ENCODE results near the gene ATF7.

DNA sequence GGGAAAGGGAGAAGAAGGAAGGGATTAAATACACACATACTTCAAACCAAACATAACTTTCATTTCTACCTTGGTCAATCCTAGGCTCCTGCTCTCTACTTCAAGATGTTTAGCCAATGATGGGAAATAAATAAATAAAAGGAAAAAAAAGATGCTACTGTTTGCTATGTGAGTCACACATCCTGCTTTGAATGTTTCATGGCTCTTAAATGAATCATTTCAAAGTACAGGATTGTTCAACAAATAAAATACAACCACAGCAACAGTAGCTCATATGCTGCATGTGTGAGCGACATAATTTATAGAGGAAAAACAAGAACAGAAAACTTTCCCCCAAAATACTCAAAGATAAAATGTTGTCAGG lies 64.6 kb downstream of the ATF7 start:
- TF ChIP-seq EP300 (IDR thresholded peaks at IDR 0.05; ENCODE audit: low read depth in 2 of 2, low read length in 2 of 2) (0 out of 4 replicates have a peak, but pooled peaks of 1 of the 2 experiments have one; percentile 17), EP300 (CRISPR knock-in tag; IDR thresholded peaks at IDR 0.05; ENCODE audit: borderline replicate concordance) (no peak), BRD4 (CRISPR knock-in tag; IDR thresholded peaks at IDR 0.05) (no peak), CTCF (CRISPR knock-in tag; IDR thresholded peaks at IDR 0.05) (no peak), ZNF570 (CRISPR knock-in tag; IDR thresholded peaks at IDR 0.05; ENCODE audit: borderline replicate concordance) (no peak), POLR2A (IDR thresholded peaks at IDR 0.05; ENCODE audit: insufficient read depth in 1 of 2, low read depth in 2 of 2, low read length in 2 of 2) (no peak), BRCA1 (CRISPR knock-in tag; IDR thresholded peaks at IDR 0.05) (no peak), NR1H2 (CRISPR knock-in tag; IDR thresholded peaks at IDR 0.05; ENCODE audit: borderline replicate concordance, low read depth) (no peak)
- TF ChIP-seq, protein P1, sequence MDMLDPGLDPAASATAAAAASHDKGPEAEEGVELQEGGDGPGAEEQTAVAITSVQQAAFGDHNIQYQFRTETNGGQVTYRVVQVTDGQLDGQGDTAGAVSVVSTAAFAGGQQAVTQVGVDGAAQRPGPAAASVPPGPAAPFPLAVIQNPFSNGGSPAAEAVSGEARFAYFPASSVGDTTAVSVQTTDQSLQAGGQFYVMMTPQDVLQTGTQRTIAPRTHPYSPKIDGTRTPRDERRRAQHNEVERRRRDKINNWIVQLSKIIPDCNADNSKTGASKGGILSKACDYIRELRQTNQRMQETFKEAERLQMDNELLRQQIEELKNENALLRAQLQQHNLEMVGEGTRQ (IDR thresholded peaks at IDR 0.05; ENCODE audit: low read depth, low read length) = no peak
- TF ChIP-seq, protein P1 (CRISPR knock-in tag; IDR thresholded peaks at IDR 0.05; ENCODE audit: borderline replicate concordance) = no peak
- TF ChIP-seq, protein P2, sequence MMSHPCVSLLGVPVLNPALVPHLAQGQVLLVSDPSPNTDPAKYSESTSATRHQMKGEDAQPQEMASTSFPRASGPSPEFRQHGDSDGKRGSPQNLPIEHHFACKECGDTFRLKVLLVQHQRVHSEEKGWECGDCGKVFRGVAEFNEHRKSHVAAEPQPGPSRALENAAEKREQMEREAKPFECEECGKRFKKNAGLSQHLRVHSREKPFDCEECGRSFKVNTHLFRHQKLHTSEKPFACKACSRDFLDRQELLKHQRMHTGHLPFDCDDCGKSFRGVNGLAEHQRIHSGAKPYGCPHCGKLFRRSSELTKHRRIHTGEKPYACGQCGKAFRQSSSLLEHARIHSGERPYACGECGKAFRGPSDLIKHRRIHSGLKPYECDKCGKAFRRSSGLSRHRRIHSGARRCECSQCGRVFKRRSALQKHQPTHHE (CRISPR knock-in tag; IDR thresholded peaks at IDR 0.05; ENCODE audit: borderline replicate concordance) = no peak

Measured in HepG2 (cell line).